Measurements from ENCODE around the gene RAC3. TPM values are rescaled to one million over a fixed set of nuclear protein-coding genes. Genes with fewer than 3 reads are reported as not detected.

Gene RAC3
- total RNA-seq, 4 donors from 2014 or later = 4.9 to 10.4 (median 7.0) TPM

DNA sequence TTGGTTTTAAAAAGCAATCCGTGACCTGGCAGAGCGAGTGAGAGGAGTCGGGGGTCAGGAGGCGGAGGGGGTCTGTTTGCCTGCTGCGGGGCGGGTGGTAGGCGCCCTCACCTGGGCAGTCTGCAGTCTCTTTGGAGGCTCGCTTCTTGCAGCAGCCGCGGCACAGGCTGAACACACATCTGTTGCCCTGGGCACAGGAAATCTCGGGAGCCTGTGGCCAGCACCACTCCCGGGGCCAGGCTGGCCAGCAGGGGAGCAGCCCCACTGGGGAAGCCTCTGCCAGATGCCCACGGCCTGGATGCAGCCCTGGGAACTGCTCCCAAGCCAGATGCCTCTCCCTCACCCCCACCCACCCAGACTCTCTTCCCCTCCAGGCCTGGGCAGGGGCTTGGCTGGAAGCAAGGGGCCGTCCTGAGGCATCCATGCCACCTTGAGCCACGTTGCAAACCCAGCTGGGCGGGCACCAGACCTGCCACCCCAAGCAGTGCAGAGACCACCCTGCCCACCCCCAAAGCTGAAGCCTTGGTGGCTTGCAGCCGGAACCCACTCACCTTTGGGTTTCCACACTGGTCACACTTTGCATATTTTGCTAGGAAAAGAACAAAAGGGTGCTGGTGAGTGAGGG lies 26.9 kb downstream of the RAC3 start:
- 40 to 92% methylated on average over 1 to 5 of the region's 17 CpGs for WGBS, 2 donors
- H3K9me3 ChIP-seq = no peaks in the 10 kb centered on the region
- peaks cover 5 to 20% (median 8%) of the 10 kb centered on the region in 3 donors for H3K4me1 ChIP-seq
- intact Hi-C loops (cut with DNase I) = no loop called here
- H3K27ac ChIP-seq = no peak overlapping the region
- no peak overlapping the region for H3K4me3 ChIP-seq
- peaks cover 73 to 100% (median 76%) of the 10 kb centered on the region in 3 donors for H3K36me3 ChIP-seq
- H3K27me3 ChIP-seq = no peaks in the 10 kb centered on the region
- TF ChIP-seq POLR2A (IDR thresholded peaks at IDR 0.05) = no peak
- TF ChIP-seq, protein P1, sequence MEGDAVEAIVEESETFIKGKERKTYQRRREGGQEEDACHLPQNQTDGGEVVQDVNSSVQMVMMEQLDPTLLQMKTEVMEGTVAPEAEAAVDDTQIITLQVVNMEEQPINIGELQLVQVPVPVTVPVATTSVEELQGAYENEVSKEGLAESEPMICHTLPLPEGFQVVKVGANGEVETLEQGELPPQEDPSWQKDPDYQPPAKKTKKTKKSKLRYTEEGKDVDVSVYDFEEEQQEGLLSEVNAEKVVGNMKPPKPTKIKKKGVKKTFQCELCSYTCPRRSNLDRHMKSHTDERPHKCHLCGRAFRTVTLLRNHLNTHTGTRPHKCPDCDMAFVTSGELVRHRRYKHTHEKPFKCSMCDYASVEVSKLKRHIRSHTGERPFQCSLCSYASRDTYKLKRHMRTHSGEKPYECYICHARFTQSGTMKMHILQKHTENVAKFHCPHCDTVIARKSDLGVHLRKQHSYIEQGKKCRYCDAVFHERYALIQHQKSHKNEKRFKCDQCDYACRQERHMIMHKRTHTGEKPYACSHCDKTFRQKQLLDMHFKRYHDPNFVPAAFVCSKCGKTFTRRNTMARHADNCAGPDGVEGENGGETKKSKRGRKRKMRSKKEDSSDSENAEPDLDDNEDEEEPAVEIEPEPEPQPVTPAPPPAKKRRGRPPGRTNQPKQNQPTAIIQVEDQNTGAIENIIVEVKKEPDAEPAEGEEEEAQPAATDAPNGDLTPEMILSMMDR (IDR thresholded peaks at IDR 0.05) = no peak
- no peak for DNase-seq

DNA sequence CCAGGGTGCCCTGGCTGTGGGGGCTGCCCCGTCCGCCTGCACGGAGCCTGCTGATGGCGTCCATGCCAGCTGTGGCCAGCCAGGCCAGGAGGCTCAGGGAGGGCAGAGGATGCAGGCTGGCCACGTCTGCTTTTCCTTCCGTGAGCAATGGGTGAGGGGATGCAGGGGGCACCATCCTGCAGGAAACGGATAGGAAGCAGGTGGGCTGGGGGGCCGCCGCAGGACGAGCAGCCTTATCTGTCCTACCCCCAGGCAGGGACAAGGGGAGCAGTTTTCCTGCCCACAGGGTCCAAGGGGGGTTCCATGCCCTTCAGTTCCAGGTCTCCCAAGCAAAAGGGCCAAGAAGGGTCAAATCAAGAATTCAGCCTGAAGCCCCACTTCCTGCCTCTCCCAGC lies 27.4 kb downstream of the RAC3 start:
- H3K4me1 ChIP-seq = peaks cover 2 to 20% (median 8%) of the 10 kb centered on the region in 3 donors
- H3K27me3 ChIP-seq = no peaks in the 10 kb centered on the region
- intact Hi-C loops (cut with DNase I) = no loop called here
- peaks cover 70 to 100% (median 76%) of the 10 kb centered on the region in 3 donors for H3K36me3 ChIP-seq
- TF ChIP-seq, protein P1 (IDR thresholded peaks at IDR 0.05) = no peak
- no peak for TF ChIP-seq POLR2A (IDR thresholded peaks at IDR 0.05)
- no peak overlapping the region for H3K4me3 ChIP-seq
- no peak overlapping the region for H3K27ac ChIP-seq
- DNase-seq = no peak
- H3K9me3 ChIP-seq = no peaks in the 10 kb centered on the region
- 76% methylated on average over 3 of the region's 10 CpGs; no CpG with 5 or more reads in 1 of the 2 donors for WGBS, 2 donors

DNA sequence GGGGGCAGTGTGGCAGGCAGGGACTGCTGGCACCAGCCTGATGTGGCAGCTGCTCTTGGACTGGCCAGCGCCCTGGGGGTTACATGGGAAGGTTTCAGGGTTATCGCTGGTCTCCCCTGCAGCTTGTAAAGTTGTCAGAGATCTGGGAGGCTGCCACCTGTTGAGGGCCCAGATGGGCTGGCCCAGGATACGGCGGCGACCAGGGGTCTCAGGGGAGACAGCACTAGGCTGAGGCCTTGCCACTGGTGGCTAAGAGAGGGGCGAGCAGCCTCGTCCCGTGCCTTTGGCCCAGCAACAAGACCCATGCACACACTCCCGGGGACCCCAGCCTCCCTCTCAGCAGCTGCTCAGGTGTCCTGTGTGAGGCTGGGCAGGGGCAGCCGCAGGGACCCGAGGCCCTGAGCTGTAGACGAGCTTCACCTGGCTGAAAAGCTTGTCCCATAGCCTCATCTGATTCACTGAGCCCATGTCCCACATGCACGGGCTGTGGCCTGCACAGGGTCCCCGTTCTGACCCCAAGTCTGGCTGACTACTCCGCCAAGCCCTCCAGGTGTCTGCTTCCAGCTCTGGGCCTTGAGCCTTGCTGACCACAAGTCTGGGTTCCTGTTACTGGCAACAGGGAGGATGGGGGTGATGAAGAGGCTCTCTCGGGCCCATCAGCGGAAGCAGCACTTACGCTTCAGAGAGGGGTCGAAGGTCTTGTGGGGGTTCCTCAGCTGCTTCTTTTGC lies 28.0 kb downstream of the RAC3 start:
- DNase-seq = no peak
- no peak for TF ChIP-seq POLR2A (IDR thresholded peaks at IDR 0.05)
- TF ChIP-seq, protein P1 (IDR thresholded peaks at IDR 0.05) = no peak
- peaks cover 8 to 23% (median 12%) of the 10 kb centered on the region in 3 donors for H3K4me1 ChIP-seq
- H3K27ac ChIP-seq = no peak overlapping the region
- WGBS, 2 donors = 67 to 91% methylated on average over 4 to 5 of the region's 19 CpGs
- H3K36me3 ChIP-seq = peaks cover 67 to 98% (median 73%) of the 10 kb centered on the region in 3 donors
- no peak overlapping the region for H3K4me3 ChIP-seq
- no peaks in the 10 kb centered on the region for H3K9me3 ChIP-seq
- intact Hi-C loops (cut with DNase I) = no loop called here
- H3K27me3 ChIP-seq = no peaks in the 10 kb centered on the region

DNA sequence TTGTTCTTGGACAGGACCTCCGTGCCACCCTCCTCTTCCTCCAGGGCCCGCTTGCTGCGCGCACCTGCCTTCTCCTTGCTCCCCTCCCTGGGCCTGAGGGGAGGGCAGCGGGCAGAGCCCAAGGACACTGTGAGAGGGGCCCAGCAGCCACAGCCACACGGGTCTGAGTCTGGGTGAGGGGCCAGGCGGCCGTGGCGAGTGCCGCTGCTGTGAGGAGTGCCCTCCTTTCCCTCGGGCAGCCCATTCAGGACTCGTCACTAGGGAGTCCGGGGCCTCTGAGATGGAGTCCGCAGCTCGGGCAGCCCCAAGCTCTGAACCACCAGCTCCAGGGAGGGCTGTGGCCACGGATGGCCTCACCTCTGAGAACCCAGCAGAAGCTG lies 28.5 kb downstream of the RAC3 start:
- 80% methylated on average over 9 of the region's 16 CpGs; no CpG with 5 or more reads in 1 of the 2 donors for WGBS, 2 donors
- H3K4me3 ChIP-seq = no peak overlapping the region
- no peak for DNase-seq
- H3K36me3 ChIP-seq = peaks cover 62 to 92% (median 70%) of the 10 kb centered on the region in 3 donors
- no peaks in the 10 kb centered on the region for H3K27me3 ChIP-seq
- peaks cover 13 to 29% (median 17%) of the 10 kb centered on the region in 3 donors for H3K4me1 ChIP-seq
- no peaks in the 10 kb centered on the region for H3K9me3 ChIP-seq
- intact Hi-C loops (cut with DNase I) = no loop called here
- no peak overlapping the region for H3K27ac ChIP-seq
- no peak for TF ChIP-seq POLR2A (IDR thresholded peaks at IDR 0.05)
- TF ChIP-seq, protein P1 (IDR thresholded peaks at IDR 0.05) = no peak

DNA sequence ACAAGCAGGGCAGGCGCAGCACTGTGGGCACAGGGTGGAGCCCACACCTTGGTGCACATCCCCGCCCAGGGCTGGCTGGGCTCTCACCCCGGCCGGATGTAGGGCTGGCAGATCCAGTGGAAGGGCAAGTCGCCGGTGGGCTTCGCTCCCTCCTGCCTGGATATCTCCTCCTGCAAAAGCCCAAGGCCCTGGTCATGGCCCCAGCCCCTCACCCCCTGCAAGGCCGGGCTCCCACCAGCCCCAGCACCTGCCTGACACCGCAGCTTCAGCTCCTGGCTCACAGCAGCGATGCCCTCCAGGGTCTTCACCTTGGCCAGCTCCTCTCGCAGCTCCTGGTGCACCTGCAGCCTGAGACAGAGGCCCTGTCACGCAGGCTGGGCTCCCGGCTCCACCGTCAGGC lies 29.1 kb downstream of the RAC3 start:
- peaks cover 13 to 28% (median 18%) of the 10 kb centered on the region in 3 donors for H3K4me1 ChIP-seq
- TF ChIP-seq POLR2A (IDR thresholded peaks at IDR 0.05) = no peak
- TF ChIP-seq, protein P1 (IDR thresholded peaks at IDR 0.05) = no peak
- WGBS, 2 donors = 75 to 89% methylated on average over 5 to 7 of the region's 14 CpGs

More for the DNA sequence above, 29.1 kb downstream of the RAC3 start:
- no peaks in the 10 kb centered on the region for H3K27me3 ChIP-seq
- no peak for DNase-seq
- no peak overlapping the region for H3K27ac ChIP-seq
- no peaks in the 10 kb centered on the region for H3K9me3 ChIP-seq
- peaks cover 58 to 86% (median 64%) of the 10 kb centered on the region in 3 donors for H3K36me3 ChIP-seq
- intact Hi-C loops (cut with DNase I) = no loop called here
- no peak overlapping the region for H3K4me3 ChIP-seq

Data from esophagus squamous epithelium (tissue), 5 donors.